T-helper 9 cell (primary cell): ENCODE data around the gene TTYH2.
"Not testable (repeated sequence)": the region's sequence is repeated elsewhere in the genome, so short reads cannot be mapped to it uniquely, and the experiment has no call there.

Experiments
- DNase-seq: peaks from one replicate; pipeline ENCODE4 v3.0.0-alpha.2; 2020

TTYH2 gene

DNA sequence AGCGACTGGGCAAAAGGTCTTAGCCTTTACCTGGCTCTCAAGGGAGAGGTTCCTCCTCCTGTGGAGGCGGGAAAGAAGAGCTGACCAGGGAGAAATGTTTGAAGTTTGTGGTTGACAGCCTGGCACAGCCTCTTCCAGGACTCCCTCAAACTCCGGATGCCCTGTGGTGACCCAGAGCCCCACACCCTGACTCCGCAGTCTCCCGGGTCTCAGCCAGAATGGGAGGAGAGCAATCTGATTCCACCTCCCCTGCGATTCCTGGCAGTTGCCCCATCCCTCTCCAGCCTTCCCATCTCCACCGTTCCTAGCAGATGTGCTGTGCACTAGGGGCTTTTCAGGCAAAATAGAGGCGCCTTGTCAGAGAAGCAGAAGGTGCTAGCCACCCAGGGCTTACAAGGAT, 55.2 kb downstream of the TTYH2 start:
- no peak for DNase-seq

- DNase-seq, result no peak
These were observed 57.0 kb downstream of the TTYH2 start for GRCh38 chr17:74270333-74270732.

DNA sequence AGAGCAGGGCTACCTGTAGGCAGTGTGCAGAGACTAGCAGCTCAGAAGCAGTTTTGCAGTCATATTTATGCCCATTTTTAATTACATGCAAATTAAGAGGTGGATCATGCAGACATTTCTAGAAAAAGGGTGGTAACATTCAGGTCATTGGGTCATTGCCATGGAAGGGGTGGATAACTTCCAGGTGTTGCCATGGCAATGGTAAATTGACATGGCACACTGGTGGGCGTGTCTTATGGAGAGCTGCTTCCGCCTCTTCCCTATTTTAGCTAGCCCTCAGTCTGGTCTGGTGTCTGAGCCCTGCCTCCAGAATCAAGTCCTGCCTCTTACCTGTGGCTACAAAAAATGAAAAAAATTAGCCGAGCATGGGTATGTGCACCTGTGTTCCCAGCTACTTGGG, 57.9 kb downstream of the TTYH2 start:
- DNase-seq, result no peak

- DNase-seq, result no peak
These were observed 58.7 kb downstream of the TTYH2 start for GRCh38 chr17:74271901-74272561.

- DNase-seq, result no peak
These were observed 59.4 kb downstream of the TTYH2 start for GRCh38 chr17:74272731-74273201.

DNA sequence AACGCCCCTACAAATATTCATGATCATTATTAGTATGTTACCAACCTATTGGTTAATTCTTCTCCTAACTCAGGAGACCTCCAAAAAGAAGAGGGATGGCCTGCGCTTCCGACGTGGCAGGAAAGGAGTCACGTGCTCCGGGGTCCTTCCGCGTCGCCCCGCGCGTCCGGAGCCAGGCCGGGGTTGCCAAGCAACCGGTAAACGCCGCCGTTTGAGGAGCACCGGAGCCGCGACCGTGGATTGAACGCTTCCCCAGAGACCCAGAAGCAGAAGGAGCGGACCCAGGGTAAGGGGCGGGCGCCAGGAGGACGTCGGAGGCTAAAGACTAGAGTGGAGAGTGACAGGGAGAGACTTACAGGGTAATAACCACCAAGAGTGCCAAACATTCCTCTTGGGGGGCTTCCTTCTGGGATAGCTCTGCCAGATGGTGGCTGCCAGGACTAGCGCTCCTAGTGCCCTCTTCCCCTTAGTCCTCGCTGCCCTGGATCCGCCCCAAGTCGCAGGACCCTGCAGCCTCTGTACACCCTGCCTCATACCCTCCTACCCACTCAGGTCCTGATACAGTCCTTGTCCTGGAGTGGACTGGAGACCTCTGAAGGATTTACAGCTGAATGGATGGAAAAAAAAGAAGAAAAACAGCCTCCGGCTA, 60.8 kb downstream of the TTYH2 start, which contains the start of gene DNAI2:
Gene DNAI2 (plus strand): TSS at position 175 of the 649 bp plus-strand sequence. CDS start 7,584 bp downstream, outside the sequence.
- peak; percentile 27 for DNase-seq

DNA sequence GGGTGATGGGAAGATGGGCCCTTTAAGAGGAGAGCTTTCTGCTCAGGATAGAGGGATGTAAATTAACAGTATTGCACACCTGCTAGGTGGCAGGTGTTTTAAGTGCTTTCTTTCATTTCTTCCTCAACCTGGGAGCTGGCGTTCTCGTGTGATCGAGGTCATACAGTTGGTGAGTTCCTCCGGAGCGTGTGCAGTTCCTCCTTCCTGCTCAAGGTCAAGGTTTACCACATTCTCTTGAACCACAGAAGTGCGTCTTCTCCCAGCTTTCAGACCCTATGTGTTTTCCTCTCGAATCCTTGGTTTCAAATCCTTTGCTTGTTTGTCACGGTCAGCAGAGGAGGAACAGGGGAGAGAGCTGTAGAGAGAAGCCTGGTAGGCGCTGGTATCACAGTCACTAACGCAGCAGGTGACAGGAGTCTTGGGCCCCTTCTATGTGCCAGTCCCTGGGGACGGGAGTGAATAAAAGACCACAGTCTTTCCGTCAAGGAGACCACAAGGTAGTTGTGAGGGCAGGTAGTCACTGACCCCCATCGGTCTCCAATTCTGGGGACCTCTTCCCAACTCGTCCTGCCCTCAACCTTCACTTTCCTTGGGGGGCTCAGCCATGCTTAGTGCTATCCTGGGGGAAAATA, 61.5 kb downstream of the TTYH2 start:
- DNase-seq, result no peak

- DNase-seq, result no peak
These were observed 62.7 kb downstream of the TTYH2 start for GRCh38 chr17:74276051-74276476.

- DNase-seq, result no peak
These were observed 63.2 kb downstream of the TTYH2 start for GRCh38 chr17:74276541-74277009.

DNA sequence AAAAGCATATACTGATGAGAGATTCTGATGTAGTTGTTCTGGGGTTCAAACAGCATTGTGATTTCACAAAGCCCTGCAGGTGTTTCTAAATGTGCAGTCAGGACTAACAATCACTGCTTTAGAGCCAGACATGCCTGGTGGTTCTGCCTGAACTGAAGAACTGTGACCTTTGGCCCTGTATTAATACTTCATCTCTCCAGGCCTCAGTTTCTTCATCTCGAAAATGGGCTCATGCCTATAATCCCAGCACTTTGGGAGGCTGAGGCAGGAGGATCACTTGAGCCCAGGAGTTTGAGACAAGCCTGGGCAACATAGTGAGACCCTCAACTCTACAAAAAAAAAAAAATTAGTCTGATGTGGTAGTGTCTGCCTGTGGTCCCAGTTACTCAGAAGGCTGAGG, 64.6 kb downstream of the TTYH2 start:
- no peak for DNase-seq

- not testable (repeated sequence) for DNase-seq
These were observed 66.2 kb downstream of the TTYH2 start for GRCh38 chr17:74279617-74280016.

DNA sequence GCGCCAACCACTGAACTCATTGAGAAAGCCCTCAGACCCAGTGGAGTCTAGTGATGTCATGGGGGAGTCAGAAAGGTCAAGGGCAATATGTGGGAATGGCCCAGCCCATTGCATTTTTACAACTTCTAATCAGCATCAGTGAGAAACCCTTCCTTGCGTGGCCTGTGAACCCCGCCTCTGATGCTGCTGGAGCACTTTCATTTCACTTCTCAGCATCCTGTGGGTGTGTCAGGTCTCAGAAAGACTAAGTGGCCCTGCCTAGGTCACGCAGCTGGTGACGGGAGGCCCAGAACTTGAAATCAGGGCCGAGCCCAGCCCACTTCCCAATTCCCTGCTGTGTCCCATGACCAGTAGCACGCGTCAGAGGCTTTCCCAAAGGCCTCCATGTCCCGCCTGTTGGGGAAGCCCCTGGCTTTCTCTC, 66.7 kb downstream of the TTYH2 start:
- peak; percentile 31 for DNase-seq

DNA sequence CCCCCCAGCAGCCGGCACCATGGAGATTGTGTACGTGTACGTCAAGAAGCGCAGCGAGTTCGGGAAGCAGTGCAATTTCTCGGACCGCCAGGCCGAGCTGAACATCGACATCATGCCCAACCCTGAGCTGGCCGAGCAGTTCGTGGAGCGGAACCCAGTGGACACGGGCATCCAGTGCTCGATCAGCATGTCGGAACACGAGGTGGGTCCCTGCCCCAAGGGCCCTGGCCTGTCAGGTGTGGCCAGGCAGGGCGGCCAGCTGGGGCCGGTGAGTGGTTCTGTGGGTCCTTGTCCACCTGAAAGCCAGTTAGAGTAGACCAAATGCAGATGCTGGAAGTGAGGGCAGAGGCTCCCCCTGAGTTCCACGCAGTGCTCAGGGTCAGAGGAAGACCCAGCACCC, 68.4 kb downstream of the TTYH2 start:
- DNase-seq, result no peak

GRCh38 chr17:74282274-74282586, 68.9 kb downstream of the TTYH2 start:
- not testable (repeated sequence) for DNase-seq

DNA sequence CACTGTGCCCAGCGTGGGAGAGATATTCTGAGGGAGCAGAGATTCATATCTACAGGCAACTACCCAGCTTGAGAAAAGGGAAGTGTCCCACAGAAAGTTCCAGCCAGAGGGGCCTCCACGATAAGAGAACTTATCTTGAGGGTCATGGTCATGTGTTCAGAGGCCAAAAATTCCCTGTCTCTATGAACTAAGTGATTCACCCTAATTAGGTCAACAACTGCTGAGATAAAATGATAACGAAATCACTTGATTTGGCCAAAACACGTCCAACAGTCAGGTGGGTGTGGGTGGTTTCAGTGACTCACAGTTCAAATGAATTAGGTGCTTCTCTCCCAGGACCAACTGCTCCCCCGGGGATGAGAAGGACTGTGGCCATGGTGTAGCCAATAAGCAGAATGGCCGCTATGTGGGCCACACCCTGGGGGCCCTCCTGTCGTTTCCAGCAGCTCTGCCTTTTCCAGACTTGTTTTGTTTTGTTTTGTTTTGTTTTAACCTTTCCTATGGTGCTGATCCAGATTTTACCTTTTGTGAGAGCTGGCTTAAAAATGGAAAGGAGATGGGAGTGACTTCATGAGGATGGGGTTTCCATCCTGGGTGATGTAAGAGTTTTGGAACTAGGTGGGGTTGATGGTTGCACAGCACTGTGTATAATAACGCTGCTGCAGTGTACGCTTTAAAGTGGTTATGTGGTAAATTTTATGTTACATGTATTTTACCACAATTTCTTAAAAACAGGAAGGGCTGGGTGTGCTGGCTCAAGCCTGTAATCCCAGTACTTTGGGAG, 69.4 kb downstream of the TTYH2 start:
- peak; percentile 43 for DNase-seq

DNA sequence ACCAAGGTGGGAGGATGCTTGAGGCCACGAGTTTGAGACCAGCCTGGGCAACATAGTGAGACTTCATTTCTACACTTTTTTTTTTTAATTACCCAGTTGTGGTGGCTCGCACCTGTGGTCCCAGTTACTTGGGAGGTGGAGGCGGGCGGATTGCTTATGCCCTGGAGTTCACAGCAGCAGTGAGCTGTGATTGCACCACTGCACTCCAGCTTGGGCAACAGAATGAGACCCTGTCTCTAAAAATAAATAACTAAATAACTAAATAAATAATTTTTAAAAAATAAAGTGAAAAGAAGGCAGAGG, 70.0 kb downstream of the TTYH2 start:
- DNase-seq, result no peak

DNA sequence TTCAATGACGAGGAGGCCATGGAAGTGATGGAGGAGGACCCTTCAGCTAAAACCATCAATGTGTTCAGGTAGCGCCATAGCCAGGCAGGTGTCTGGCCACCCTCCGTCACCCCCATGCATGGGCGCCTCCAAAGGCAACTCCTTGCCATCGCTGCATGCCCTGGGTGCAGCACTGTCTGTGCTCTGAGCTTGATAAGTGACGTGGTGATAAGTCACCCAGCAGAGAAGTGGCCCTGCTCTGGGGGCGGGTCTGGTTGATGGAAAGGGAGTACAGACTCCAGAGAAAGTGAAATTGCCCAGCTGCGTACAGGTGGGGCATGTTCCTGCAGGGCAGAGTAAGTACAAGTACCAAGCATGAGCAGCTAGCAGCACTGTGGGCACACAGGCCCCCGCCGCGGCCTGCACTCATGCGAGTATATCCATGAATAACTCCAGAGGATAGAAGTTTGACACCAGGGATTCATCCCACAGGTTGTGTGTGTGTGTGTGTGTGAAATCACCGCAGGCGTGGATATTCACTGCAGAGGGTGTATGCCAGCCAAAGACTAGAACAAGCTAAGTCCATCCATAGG, 73.7 kb downstream of the TTYH2 start:
- DNase-seq, result no peak

DNA sequence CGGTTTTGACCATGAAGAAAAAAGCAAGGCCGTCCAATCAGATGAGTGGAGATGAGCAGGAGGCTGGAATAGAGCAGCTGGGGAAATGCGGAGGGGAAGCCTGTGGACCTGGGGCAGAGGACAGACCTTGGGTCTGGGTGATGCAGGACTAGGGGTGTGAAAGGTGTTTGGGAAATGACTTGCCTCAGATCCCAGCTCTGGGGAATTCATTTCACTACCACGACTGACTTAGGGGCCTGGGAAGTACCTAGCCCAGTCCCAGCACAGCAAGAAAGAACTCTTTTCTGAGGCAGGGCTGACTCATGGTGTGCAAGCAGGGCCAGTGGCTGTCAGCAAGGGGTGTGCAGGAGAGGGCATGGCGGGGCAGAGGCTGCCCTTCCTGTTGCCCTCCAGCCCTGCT, 75.4 kb downstream of the TTYH2 start:
- no peak for DNase-seq

GRCh38 chr17:74289688-74290087, 76.3 kb downstream of the TTYH2 start:
- DNase-seq, result no peak

- no peak for DNase-seq
These were observed 77.0 kb downstream of the TTYH2 start for GRCh38 chr17:74290340-74290739.

DNA sequence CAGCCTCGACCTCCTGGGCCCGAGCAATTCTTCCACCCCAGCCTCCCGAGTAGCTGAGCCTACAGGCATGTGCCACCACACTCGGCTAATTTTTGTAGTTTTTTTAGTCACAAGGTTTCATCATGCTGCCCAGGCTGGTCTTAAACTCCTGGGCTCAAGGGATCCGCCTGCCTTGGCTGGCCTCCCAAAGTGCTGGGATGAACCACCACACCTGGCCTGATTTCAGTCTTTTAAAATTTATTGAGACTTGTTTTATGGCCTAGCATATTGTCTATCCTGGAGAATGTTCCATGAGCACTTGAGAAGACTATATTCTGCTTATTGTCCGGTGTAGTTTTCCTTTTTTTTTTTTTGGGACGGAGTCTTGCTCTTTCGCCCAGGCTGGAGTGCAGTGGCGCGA, 79.1 kb downstream of the TTYH2 start:
- DNase-seq, result no peak

DNA sequence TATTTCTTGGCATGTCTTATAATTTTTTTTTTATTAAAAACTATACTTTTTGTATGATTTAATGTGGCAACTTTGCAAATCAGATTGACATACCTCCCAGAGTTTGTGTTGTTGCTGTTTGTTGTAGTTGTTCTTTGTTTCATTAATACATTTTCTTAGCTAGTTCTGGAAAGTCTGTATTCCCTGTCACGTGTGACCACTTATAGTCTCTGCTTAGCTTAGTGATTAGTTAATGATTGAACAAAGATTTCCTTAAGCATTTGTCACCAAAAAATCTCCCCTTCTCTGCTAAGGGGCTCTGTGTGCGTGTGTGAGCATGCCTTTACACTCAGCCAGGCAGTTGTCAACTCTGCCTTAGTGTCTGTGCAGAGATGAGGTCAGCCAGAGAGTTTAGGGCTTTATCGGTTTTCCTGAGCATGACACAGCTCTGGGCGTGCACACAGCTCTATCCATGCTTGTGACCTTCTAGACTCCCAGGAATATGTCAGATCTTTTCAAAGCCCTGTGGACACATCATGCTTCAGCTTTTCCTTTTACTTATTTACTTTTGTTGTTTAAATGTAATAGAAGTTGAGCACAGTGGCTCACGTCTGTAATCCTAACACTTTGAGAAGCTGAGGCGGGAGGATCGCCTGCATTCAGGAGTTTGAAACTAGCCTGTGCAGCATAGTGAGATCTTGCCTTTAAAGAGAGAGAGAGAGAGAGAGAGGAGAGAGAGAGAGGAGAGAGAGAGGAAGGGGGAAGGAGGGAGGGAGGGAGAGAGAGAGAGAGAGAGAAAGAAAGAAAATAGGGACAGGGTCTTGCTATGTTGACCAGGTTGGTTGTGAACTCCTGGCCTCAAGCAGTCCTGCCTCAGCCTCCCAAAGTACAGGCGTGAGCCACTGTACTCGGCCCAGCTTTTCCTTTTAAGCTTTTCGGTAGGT, 82.5 kb downstream of the TTYH2 start:
- DNase-seq, result no peak
